GM19025 (cell line): ENCODE measurements around the gene ALOX5.
"Not testable (repeated sequence)": the region's sequence is repeated elsewhere in the genome, so short reads cannot be mapped to it uniquely, and the experiment has no call there.

ENCODE experiments used
- ATAC-seq: cut with Tn5 transposase; IDR thresholded peaks from one replicate; pipeline ENCODE4 v1.9.1; 2021; ENCODE audit warnings: mild to moderate bottlenecking, low read depth, moderate library complexity; ENCODE audit not compliant: unreplicated experiment

Gene ALOX5

DNA sequence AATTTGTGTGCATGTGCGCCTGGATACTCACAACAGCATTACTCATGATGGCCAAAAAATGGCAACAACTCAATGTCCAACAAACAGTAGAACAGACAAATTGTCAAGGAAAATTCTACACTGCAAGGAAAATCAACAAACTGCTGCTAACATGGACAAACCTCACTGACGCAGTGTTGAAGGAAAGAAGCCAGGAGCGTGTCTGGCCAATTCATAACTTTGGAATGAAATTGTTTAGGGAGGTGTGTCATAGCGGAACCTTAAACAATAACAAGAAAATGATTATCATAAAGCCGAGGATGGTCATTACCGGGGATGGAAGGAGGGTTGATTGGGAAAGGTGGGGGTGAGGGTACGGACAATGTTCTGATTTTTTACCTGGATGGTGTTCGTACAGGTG, 29.1 kb downstream of the ALOX5 start:
- no peak for ATAC-seq

GRCh38 chr10:45404087-45404769, 30.2 kb downstream of the ALOX5 start:
- no peak for ATAC-seq

DNA sequence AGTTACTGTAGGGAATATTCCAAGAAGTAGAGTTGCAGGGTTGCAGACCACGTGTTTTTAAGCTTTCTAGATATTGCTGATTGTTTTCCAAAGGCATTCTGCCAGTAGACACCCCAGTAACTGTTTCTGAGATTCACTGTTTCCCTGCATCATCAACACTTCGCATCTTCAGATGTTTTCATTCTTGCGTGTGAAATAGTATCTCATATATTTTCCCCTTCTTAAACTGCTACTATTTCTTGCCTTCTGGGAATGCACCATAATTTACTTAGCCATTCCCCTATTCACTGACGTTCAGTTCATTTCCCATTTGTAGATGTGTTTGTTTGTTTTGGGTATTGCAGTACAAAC, 30.7 kb downstream of the ALOX5 start:
- ATAC-seq, result no peak

- ATAC-seq, result no peak
These were observed 33.5 kb downstream of the ALOX5 start for GRCh38 chr10:45407542-45407941.

GRCh38 chr10:45408421-45409319, 34.7 kb downstream of the ALOX5 start:
- ATAC-seq, result no peak

DNA sequence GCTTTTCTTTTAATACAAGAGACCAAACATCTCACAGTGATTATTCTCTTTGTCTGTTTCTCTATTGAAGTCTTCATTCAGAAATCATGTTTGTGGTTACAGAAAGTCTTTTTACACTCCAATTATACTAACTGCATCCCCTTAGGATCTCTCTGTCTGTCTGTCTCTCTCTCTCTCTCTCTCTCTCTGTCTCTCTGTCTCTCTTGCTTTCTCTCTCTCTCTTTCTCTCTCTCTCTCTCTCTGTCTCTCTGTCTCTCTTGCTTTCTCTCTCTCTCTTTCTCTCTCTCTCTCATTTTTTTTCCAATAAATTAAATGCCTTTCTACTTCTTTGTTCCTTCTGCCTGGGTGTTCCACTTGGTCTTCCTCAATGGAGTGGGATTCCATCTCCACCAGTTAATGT, 35.3 kb downstream of the ALOX5 start:
- ATAC-seq, result not testable (repeated sequence)

- ATAC-seq, result no peak
These were observed 35.8 kb downstream of the ALOX5 start for GRCh38 chr10:45409782-45410181.

- no peak for ATAC-seq
These were observed 36.4 kb downstream of the ALOX5 start for GRCh38 chr10:45410489-45410806.

DNA sequence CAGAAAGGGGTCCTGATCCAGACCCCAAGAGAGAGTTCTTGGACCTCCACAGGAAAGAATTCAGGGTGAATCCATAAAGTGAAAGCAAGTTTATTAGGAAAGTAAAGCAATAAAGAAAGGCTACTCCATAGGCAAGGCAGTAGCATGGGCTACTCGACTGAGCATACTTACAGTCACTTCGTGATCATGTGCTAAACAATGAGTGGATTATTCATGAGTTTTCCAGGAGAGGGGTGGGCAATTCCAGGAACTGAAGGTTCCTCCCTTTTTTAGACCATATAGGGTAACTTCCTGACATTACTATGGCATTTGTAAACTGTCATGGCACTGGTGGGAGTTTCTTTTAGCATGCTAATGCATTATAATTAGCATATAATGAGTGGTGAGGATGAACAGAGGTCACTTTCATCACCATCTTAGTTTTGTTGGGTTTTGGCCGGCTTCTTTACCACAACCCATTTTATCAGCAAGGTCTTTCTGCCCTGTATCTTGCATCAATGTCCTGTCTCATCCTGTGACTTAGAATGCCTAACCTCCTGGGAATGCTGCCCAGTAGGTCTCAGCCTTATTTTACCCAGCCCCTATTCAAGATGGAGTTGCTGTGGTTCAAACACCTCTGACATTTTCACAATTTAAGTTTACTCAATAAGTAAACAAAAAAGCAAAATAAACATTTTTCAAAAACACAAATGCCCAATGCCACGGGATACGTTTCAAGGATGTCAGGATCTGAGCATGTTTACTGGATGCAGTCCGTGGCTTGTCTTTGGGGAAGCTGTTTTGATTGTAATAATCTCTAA, 37.0 kb downstream of the ALOX5 start:
- no peak for ATAC-seq

GRCh38 chr10:45411607-45411940, 37.6 kb downstream of the ALOX5 start:
- no peak for ATAC-seq

- ATAC-seq, result not testable (repeated sequence)
These were observed 41.0 kb downstream of the ALOX5 start for GRCh38 chr10:45415062-45415461.

- no peak for ATAC-seq
These were observed 42.6 kb downstream of the ALOX5 start for GRCh38 chr10:45416603-45417002.

GRCh38 chr10:45417746-45418145, 43.7 kb downstream of the ALOX5 start:
- no peak for ATAC-seq

GRCh38 chr10:45418417-45418848, 44.4 kb downstream of the ALOX5 start:
- no peak for ATAC-seq

GRCh38 chr10:45418849-45419675, 45.0 kb downstream of the ALOX5 start:
- ATAC-seq, result peak; percentile 59

- no peak for ATAC-seq
These were observed 45.6 kb downstream of the ALOX5 start for GRCh38 chr10:45419676-45420025.

- ATAC-seq, result peak; percentile 40
These were observed 46.6 kb downstream of the ALOX5 start for GRCh38 chr10:45420453-45421192.

DNA sequence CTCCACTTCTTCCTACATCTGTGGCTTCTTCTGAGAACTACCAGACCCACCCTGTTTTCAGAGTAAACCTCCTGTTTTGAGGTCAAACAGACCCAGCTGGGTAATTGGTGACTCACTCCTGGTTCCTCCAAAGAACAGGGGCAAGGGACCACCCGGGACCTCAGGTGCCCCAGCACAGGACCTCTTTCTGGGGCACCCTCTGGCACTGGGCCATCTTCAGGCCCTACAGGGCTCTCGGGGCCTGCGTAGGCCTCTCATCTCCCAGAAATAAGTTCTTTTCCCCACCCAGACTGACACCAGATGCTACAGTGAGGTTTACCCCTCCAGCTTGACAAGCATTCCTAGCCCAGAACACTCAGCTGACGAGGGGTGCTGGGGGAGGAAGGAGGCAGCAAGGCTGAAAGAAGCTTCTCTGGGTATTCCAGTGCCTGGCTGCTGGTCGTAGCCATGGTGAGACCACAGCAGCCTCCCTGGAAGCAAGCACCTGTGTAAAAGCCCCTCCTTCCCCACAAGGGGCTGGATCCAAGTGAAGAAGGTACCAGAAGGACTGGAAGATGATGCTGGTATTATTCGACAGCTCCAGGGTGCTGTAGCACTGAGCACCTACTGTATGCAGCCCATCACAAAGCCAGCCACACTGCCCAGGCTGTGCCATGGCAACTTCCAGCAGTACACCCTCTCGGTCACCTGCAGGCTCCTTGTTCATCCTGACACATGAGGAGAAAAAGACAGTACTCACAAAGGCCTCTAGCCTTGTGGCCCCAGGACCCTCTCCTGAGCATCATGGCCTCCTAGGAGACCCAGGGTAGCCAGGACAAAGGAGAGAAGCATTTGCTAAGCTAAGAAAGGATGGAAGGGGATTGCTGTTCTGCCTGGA, 47.4 kb downstream of the ALOX5 start:
- peak; percentile 26 for ATAC-seq
